A549 treated with DMSO at 1 μM for 4 hours (cell line): ENCODE data around the gene LDLRAD2. TPM values are rescaled to one million over a fixed set of nuclear protein-coding genes. Genes with fewer than 3 reads are reported as not detected.

Source experiments
- total RNA-seq: library from RNA; stranded (reverse); fragments of 200-300 nt; extraction: Qiagen RNA extraction; gene quantifications from 5 replicates; pipeline ENCODE4 v1.2.3, GENCODE V29; 2022; ENCODE audit warnings: low read depth

Gene LDLRAD2, protein sequence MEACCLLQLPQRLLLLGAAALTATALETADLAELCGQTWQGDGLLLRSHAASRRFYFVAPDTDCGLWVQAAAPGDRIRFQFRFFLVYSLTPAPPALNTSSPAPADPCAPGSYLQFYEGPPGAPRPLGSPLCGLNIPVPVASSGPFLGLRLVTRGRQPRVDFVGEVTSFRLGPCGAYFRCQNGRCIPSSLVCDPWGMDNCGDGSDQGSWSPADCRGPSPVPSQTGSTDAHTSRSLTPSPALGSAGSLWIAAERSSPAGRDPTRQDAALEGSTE
- 0.08 to 0.20 TPM (median 0.12 TPM) in 3 of 5 replicates, not detected in the others for total RNA-seq

DNA sequence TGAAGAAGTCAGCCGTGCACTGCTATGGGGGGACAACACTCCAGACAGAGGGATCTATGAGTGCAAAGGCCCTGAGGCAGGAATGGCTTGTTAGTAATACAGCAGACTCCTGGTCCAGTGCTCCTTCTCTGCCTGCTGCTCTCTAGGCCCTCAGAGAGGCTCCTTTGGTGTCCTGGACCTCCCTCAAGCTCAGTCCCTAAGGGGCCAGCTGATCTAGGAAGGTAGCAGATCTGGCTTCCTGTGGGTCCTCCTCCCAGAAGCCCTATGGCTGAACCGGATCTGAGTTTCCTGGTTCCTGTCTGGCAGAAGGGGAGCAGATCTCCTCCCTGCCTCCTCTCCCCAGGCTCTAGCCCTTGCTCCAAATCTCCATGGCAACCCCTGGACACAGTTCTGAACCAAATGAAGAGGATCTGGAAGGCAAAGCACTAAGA, at the start of gene LDLRAD2:
Gene LDLRAD2, plus strand, starts transcription at position 391 of the 431 bp plus-strand sequence. CDS start 187 bp downstream, outside the sequence.

GRCh38 chr1:21782868-21783678, 29.0 kb upstream of the LDLRAD2 start, which contains the start of gene USP48:
Gene USP48, minus strand, starts transcription at chr1:21783149. Its CDS starts 192 bp downstream, at chr1:21782957.

Other genes starting within 250 kb of the LDLRAD2 start
- 9.9 to 13.8 TPM (median 12.8 TPM) in 5 replicates for gene RAP1GAP, start 142.9 kb upstream of the LDLRAD2 start, total RNA-seq
- 13.5 to 19.5 TPM (median 18.7 TPM) in 5 replicates for gene USP48, start 29.1 kb upstream of the LDLRAD2 start, total RNA-seq
- gene HSPG2, start 125.0 kb downstream of the LDLRAD2 start, total RNA-seq, result 48.6 to 65.4 TPM (median 58.9 TPM) in 5 replicates
- gene CELA3B, start 164.8 kb downstream of the LDLRAD2 start, total RNA-seq, result not detected in 5 replicates
- gene CELA3A, start 189.4 kb downstream of the LDLRAD2 start, total RNA-seq, result not detected in 5 replicates
- 146 to 204 TPM (median 168 TPM) in 5 replicates for gene CDC42, start 240.4 kb downstream of the LDLRAD2 start, total RNA-seq